Measurements from ENCODE around the gene ZNF175. TPM values are rescaled to one million over a fixed set of nuclear protein-coding genes. Genes with fewer than 3 reads are reported as not detected.

Gene ZNF175
- total and polyA plus RNA-seq, 2 experiments from 2014 or later: 2.3 to 6.3 TPM

DNA sequence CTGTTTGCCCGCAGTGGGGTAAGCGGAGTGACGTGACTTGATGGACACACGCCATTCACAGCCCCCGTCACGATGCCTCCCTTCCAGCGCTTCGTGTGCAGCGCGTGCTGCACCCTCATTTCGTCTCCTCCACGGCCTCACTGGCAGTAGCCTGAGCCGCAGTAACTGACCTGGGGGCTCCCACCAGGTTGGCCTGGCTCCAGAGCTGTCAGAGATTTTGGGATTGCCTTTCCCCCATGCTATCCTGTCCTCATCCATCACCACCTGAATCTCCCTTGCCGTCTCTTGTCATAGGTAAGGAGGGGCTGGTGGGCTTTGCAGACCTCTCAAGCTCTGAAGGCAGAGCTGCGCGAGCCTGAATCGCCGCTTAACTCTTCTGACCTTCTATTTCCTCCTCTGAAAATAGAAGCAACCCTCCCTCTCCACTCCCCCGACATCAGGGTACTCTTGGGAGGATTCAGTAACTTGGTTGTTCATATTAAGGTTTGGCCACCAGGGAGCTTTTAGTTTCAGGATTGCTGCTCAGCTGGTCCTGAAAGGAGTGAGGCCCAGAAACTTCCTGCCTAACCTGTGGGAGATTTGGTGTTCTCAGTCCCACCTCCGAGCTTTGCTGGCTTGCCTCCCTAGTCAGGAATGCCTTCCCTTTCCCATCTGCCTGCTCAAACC, 31.2 kb downstream of the ZNF175 start:
- H3K4me3 Mint-ChIP-seq: no peak overlapping the region
- H3K4me1 Mint-ChIP-seq: no peaks in the 10 kb centered on the region
- TF ChIP-seq ZNF114 (CRISPR knock-in tag; IDR thresholded peaks at IDR 0.05): no peak
- TF ChIP-seq, protein P1, sequence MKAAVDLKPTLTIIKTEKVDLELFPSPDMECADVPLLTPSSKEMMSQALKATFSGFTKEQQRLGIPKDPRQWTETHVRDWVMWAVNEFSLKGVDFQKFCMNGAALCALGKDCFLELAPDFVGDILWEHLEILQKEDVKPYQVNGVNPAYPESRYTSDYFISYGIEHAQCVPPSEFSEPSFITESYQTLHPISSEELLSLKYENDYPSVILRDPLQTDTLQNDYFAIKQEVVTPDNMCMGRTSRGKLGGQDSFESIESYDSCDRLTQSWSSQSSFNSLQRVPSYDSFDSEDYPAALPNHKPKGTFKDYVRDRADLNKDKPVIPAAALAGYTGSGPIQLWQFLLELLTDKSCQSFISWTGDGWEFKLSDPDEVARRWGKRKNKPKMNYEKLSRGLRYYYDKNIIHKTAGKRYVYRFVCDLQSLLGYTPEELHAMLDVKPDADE (IDR thresholded peaks at IDR 0.05): no peak
- TF ChIP-seq, protein P2, sequence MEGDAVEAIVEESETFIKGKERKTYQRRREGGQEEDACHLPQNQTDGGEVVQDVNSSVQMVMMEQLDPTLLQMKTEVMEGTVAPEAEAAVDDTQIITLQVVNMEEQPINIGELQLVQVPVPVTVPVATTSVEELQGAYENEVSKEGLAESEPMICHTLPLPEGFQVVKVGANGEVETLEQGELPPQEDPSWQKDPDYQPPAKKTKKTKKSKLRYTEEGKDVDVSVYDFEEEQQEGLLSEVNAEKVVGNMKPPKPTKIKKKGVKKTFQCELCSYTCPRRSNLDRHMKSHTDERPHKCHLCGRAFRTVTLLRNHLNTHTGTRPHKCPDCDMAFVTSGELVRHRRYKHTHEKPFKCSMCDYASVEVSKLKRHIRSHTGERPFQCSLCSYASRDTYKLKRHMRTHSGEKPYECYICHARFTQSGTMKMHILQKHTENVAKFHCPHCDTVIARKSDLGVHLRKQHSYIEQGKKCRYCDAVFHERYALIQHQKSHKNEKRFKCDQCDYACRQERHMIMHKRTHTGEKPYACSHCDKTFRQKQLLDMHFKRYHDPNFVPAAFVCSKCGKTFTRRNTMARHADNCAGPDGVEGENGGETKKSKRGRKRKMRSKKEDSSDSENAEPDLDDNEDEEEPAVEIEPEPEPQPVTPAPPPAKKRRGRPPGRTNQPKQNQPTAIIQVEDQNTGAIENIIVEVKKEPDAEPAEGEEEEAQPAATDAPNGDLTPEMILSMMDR (conservative IDR thresholded peaks at IDR 0.05; ENCODE audit: low read depth in 2 of 2): no peak
- no peak for TF ChIP-seq POLR2AphosphoS5 (IDR thresholded peaks at IDR 0.05; ENCODE audit: low read depth)
- no peak for TF ChIP-seq STAT1 (IDR thresholded peaks at IDR 0.05; ENCODE audit: unreplicated experiment)
- TF ChIP-seq NANOG (IDR thresholded peaks at IDR 0.05; ENCODE audit: borderline replicate concordance): no peak
- TF ChIP-seq, protein P3, sequence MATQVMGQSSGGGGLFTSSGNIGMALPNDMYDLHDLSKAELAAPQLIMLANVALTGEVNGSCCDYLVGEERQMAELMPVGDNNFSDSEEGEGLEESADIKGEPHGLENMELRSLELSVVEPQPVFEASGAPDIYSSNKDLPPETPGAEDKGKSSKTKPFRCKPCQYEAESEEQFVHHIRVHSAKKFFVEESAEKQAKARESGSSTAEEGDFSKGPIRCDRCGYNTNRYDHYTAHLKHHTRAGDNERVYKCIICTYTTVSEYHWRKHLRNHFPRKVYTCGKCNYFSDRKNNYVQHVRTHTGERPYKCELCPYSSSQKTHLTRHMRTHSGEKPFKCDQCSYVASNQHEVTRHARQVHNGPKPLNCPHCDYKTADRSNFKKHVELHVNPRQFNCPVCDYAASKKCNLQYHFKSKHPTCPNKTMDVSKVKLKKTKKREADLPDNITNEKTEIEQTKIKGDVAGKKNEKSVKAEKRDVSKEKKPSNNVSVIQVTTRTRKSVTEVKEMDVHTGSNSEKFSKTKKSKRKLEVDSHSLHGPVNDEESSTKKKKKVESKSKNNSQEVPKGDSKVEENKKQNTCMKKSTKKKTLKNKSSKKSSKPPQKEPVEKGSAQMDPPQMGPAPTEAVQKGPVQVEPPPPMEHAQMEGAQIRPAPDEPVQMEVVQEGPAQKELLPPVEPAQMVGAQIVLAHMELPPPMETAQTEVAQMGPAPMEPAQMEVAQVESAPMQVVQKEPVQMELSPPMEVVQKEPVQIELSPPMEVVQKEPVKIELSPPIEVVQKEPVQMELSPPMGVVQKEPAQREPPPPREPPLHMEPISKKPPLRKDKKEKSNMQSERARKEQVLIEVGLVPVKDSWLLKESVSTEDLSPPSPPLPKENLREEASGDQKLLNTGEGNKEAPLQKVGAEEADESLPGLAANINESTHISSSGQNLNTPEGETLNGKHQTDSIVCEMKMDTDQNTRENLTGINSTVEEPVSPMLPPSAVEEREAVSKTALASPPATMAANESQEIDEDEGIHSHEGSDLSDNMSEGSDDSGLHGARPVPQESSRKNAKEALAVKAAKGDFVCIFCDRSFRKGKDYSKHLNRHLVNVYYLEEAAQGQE (IDR thresholded peaks at IDR 0.05; ENCODE audit: unreplicated experiment): no peak
- no peak for TF ChIP-seq EZH2 (IDR thresholded peaks at IDR 0.05; ENCODE audit: low read depth, unreplicated experiment)
- no peak for TF ChIP-seq EZH2phosphoT487 (IDR thresholded peaks at IDR 0.05; ENCODE audit: unreplicated experiment)
- H3K79me2 ChIP-seq (replicated peaks; ENCODE audit: insufficient read depth): no peaks in the 10 kb centered on the region
- peaks cover 34% of the 10 kb centered on the region for H3K27me3 ChIP-seq (ENCODE audit: insufficient read depth)
- no peak overlapping the region for H3K27ac ChIP-seq (ENCODE audit: low read depth)
- no peaks in the 10 kb centered on the region for H3K9me2 ChIP-seq (ENCODE audit: insufficient read depth)
- H2AFZ ChIP-seq: no peak overlapping the region
- no peaks in the 10 kb centered on the region; the same call in 1 of the 2 replicates for H3K4me1 ChIP-seq (ENCODE audit: insufficient read depth)
- no peak overlapping the region for H3K4me3 ChIP-seq
- H3K27me3 Mint-ChIP-seq (ENCODE audit: insufficient read depth, low read depth, poor library complexity): peaks cover 10% of the 10 kb centered on the region
- peaks cover 80% of the 10 kb centered on the region for H3K9me3 Mint-ChIP-seq
- DNase-seq (ENCODE audit: low spot score) (peak; percentile 43), ATAC-seq (no peak)
- H3K4me2 ChIP-seq: no peak overlapping the region
- no peaks in the 10 kb centered on the region for H4K20me1 ChIP-seq (replicated peaks; ENCODE audit: insufficient read depth)
- no peaks in the 10 kb centered on the region for H3F3A ChIP-seq (replicated peaks; ENCODE audit: low read depth)
- H3K36me3 Mint-ChIP-seq (ENCODE audit: low read depth): peaks cover 12% of the 10 kb centered on the region
- H3K27ac Mint-ChIP-seq: no peak overlapping the region
- H3K36me3 ChIP-seq (ENCODE audit: insufficient read depth): no peaks in the 10 kb centered on the region
